Activated effector memory CD4-positive, alpha-beta T cell treated with anti-CD3 and anti-CD28 coated beads, Interleukin-2, amount 50 U/mL, for 16 hours (primary cell): ENCODE measurements around the gene REC114.
"Not testable (repeated sequence)": the region's sequence is repeated elsewhere in the genome, so short reads cannot be mapped to it uniquely, and the experiment has no call there.

ENCODE experiments used
- DNase-seq: peaks from one replicate; pipeline ENCODE4 v3.0.0-alpha.2; 2020

REC114 gene

GRCh38 chr15:73442968-73443367 lies at the start of gene REC114:
Gene REC114, plus strand, starts transcription at chr15:73443164. Its CDS starts 22 bp downstream, at chr15:73443186.
- DNase-seq: no peak

GRCh38 chr15:73393336-73393735 lies 49.6 kb upstream of the REC114 start:
- DNase-seq: no peak

GRCh38 chr15:73394782-73395181 lies 48.2 kb upstream of the REC114 start:
- no peak for DNase-seq

- no peak for DNase-seq
These were observed 47.3 kb upstream of the REC114 start for GRCh38 chr15:73395671-73396070.

GRCh38 chr15:73397461-73397860 lies 45.5 kb upstream of the REC114 start:
- DNase-seq: no peak

GRCh38 chr15:73398861-73399260 lies 44.1 kb upstream of the REC114 start:
- no peak for DNase-seq

GRCh38 chr15:73400222-73400621 lies 42.7 kb upstream of the REC114 start:
- DNase-seq: not testable (repeated sequence)

GRCh38 chr15:73403171-73403570 lies 39.8 kb upstream of the REC114 start:
- DNase-seq: no peak

- DNase-seq: no peak
These were observed 28.1 kb upstream of the REC114 start for GRCh38 chr15:73414876-73415275.

- DNase-seq: no peak
These were observed 18.5 kb upstream of the REC114 start for GRCh38 chr15:73424506-73424905.

- DNase-seq: no peak
These were observed 17.5 kb upstream of the REC114 start for GRCh38 chr15:73425510-73425909.

GRCh38 chr15:73426323-73426994 lies 16.5 kb upstream of the REC114 start:
- no peak for DNase-seq

- DNase-seq: not testable (repeated sequence)
These were observed 11.6 kb upstream of the REC114 start for GRCh38 chr15:73431329-73431728.

GRCh38 chr15:73433873-73434272 lies 9.1 kb upstream of the REC114 start:
- no peak for DNase-seq

- DNase-seq: no peak
These were observed 6.4 kb upstream of the REC114 start for GRCh38 chr15:73436613-73437012.

- no peak for DNase-seq
These were observed 5.3 kb upstream of the REC114 start for GRCh38 chr15:73437543-73438109.

GRCh38 chr15:73438651-73439050 lies 4.3 kb upstream of the REC114 start:
- no peak for DNase-seq

GRCh38 chr15:73440571-73440970 lies 2.4 kb upstream of the REC114 start:
- DNase-seq: peak; percentile 55

- DNase-seq: no peak
These were observed 543 bp upstream of the REC114 start for GRCh38 chr15:73442421-73442820.

- not testable (repeated sequence) for DNase-seq
These were observed 4.5 kb downstream of the REC114 start for GRCh38 chr15:73447471-73447870.

- DNase-seq: peak; percentile 64
These were observed 5.3 kb downstream of the REC114 start for GRCh38 chr15:73448158-73448758.

GRCh38 chr15:73449980-73450379 lies 7.0 kb downstream of the REC114 start:
- not testable (repeated sequence) for DNase-seq

- DNase-seq: no peak
These were observed 11.1 kb downstream of the REC114 start for GRCh38 chr15:73454096-73454495.

GRCh38 chr15:73455876-73456275 lies 12.9 kb downstream of the REC114 start:
- DNase-seq: no peak
